ENCODE measurements around the gene SEBOX. TPM values are rescaled to one million over a fixed set of nuclear protein-coding genes. Genes with fewer than 3 reads are reported as not detected.

SEBOX gene
- total RNA-seq, 1 experiment from 2014 or later = not detected

Other genes starting within 250 kb of the SEBOX start
- gene TMEM97, start 46.0 kb downstream of the SEBOX start, total RNA-seq (2014; rRNA removed; shearing (Covaris generic)) = 51.0 and 61.5 TPM in 2 replicates
- 40.2 and 52.1 TPM in 2 replicates for gene IFT20, start 29.7 kb downstream of the SEBOX start, total RNA-seq (2014; rRNA removed; shearing (Covaris generic))
- 30.0 and 30.1 TPM in 2 replicates for gene TNFAIP1, start 29.4 kb downstream of the SEBOX start, total RNA-seq (2014; rRNA removed; shearing (Covaris generic))
- gene POLDIP2, start 7.7 kb downstream of the SEBOX start, total RNA-seq (2014; rRNA removed; shearing (Covaris generic)) = 110 and 125 TPM in 2 replicates
- 0.08 TPM in 1 of 2 replicates, not detected in the other for gene VTN, start 5.1 kb upstream of the SEBOX start, total RNA-seq (2014; rRNA removed; shearing (Covaris generic))
- gene SARM1, start 6.5 kb upstream of the SEBOX start, total RNA-seq (2014; rRNA removed; shearing (Covaris generic)) = 10.8 and 18.0 TPM in 2 replicates
- 1.8 and 2.5 TPM in 2 replicates for gene SLC46A1, start 41.0 kb upstream of the SEBOX start, total RNA-seq (2014; rRNA removed; shearing (Covaris generic))
- not detected in 2 replicates for gene SLC13A2, start 108.4 kb upstream of the SEBOX start, total RNA-seq (2014; rRNA removed; shearing (Covaris generic))
- not detected in 2 replicates for gene FOXN1, start 141.1 kb upstream of the SEBOX start, total RNA-seq (2014; rRNA removed; shearing (Covaris generic))
- 19.7 and 27.2 TPM in 2 replicates for gene UNC119, start 187.4 kb upstream of the SEBOX start, total RNA-seq (2014; rRNA removed; shearing (Covaris generic))
- gene PIGS, start 206.3 kb upstream of the SEBOX start, total RNA-seq (2014; rRNA removed; shearing (Covaris generic)) = 40.8 and 81.8 TPM in 2 replicates
- gene ALDOC, start 211.7 kb upstream of the SEBOX start, total RNA-seq (2014; rRNA removed; shearing (Covaris generic)) = 6.1 and 9.4 TPM in 2 replicates
- gene SPAG5, start 233.8 kb upstream of the SEBOX start, total RNA-seq (2014; rRNA removed; shearing (Covaris generic)) = 105 and 108 TPM in 2 replicates
- 5.0 TPM in 1 of 2 replicates, not detected in the other for gene RSKR, start 249.0 kb upstream of the SEBOX start, total RNA-seq (2014; rRNA removed; shearing (Covaris generic))

Measured in SJSA1 (cell line).